Measurements from ENCODE around the gene ZFP28. TPM values are rescaled to one million over a fixed set of nuclear protein-coding genes. Genes with fewer than 3 reads are reported as not detected.

The ZFP28 gene
- total RNA-seq, 3 donors from 2014 or later: 1.6 to 9.6 (median 3.6) TPM

DNA sequence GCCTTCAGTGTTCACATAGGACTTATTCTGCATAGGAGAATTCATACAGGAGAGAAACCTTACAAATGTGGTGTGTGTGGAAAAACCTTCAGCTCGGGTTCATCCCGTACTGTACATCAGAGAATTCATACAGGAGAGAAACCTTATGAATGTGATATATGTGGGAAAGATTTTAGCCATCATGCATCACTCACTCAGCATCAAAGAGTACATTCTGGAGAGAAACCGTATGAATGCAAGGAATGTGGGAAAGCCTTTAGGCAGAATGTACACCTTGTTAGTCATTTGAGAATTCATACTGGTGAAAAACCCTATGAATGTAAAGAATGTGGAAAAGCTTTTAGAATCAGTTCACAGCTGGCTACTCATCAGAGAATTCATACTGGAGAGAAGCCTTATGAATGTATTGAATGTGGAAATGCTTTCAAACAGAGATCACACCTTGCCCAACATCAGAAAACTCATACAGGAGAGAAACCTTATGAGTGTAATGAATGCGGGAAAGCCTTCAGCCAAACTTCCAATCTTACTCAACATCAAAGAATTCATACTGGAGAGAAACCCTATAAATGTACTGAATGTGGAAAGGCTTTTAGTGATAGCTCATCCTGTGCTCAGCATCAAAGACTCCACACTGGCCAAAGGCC, 13.4 kb upstream of the ZFP28 start:
- no peak overlapping the region for H3K4me3 ChIP-seq
- H3K36me3 ChIP-seq (ENCODE audit: low read depth): no peaks in the 10 kb centered on the region
- DNase-seq (no peak), ATAC-seq (no peak)
- H3K4me1 ChIP-seq (ENCODE audit: low read depth): no peaks in the 10 kb centered on the region
- TF ChIP-seq, protein P1, sequence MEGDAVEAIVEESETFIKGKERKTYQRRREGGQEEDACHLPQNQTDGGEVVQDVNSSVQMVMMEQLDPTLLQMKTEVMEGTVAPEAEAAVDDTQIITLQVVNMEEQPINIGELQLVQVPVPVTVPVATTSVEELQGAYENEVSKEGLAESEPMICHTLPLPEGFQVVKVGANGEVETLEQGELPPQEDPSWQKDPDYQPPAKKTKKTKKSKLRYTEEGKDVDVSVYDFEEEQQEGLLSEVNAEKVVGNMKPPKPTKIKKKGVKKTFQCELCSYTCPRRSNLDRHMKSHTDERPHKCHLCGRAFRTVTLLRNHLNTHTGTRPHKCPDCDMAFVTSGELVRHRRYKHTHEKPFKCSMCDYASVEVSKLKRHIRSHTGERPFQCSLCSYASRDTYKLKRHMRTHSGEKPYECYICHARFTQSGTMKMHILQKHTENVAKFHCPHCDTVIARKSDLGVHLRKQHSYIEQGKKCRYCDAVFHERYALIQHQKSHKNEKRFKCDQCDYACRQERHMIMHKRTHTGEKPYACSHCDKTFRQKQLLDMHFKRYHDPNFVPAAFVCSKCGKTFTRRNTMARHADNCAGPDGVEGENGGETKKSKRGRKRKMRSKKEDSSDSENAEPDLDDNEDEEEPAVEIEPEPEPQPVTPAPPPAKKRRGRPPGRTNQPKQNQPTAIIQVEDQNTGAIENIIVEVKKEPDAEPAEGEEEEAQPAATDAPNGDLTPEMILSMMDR (IDR thresholded peaks at IDR 0.05): no peak
- intact Hi-C loops (cut with DNase I, micrococcal nuclease): no loop called here
- peaks cover 98% of the 10 kb centered on the region for H3K9me3 ChIP-seq

- no peak for DNase-seq
- intact Hi-C loops (cut with DNase I, micrococcal nuclease): no loop called here
- H3K4me3 ChIP-seq: no peak overlapping the region
Observed at GRCh38 chr19:56537442-56537841, 1.3 kb upstream of the ZFP28 start.

DNA sequence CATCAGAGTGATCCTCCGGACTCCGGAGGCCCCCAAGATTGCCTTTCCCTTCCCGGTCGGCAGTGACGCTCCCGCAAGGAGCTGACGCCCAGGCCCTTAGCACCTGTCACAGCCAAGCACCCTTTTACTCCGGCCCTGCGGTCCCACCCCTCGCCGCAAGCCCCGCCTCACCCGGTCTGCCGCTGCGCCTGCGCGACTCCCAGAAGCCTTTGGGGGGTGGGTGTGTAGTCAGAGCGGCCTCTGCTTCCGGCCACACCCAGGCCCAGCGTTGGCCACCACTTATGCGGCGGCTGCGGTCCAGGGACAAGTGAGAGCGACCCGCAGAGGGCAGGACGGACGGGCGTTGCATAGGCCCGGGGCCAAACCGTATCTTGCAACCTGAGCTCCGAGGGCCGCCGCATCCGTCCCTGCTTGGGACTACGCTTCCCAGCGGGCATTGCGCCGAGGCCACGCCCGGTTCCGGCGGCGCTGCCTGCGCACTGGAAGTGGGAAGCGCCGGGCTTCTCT, 441 bp upstream of the ZFP28 start:
- intact Hi-C loops (cut with DNase I, micrococcal nuclease): no loop called here
- H3K9me3 ChIP-seq: peaks cover 83% of the 10 kb centered on the region

More at GRCh38 chr19:56537442-56537841, 1.3 kb upstream of the ZFP28 start:
- TF ChIP-seq, protein P1 (IDR thresholded peaks at IDR 0.05): no peak
- Histone ChIP-seq H3K36me3 (ENCODE audit: low read depth) (no peaks in the 10 kb centered on the region), H3K4me1 (ENCODE audit: low read depth) (peaks cover 9% of the 10 kb centered on the region), H3K9me3 (peaks cover 84% of the 10 kb centered on the region)
- no peak for ATAC-seq

DNA sequence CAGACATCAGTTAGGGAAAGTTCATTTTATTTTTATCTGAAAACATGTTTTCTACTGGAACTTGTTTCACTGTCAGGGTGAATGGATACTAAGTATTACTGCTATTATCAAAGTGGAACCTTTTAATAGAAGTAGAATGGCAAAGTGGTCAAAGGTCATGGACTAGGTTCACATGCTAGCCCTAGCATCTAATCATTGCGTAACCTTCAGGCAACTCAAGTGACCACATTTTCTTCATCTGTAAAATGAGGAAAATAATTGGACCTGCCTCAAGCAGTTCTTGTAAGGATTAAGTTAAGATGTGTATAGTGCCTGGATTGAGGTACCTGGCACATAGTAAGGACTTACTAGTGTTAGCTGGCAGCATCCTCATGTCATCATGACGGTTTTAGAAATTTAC, 5.0 kb downstream of the ZFP28 start:
- DNase-seq (no peak), ATAC-seq (no peak)
- H3K4me1 ChIP-seq (ENCODE audit: low read depth): peaks cover 4% of the 10 kb centered on the region
- peaks cover 89% of the 10 kb centered on the region for H3K9me3 ChIP-seq
- TF ChIP-seq, protein P1 (IDR thresholded peaks at IDR 0.05): no peak
- H3K4me3 ChIP-seq: no peak overlapping the region
- intact Hi-C loops (cut with DNase I, micrococcal nuclease): no loop called here
- no peaks in the 10 kb centered on the region for H3K36me3 ChIP-seq (ENCODE audit: low read depth)

More for the DNA sequence above, 441 bp upstream of the ZFP28 start:
- peaks cover 9% of the 10 kb centered on the region for H3K4me1 ChIP-seq (ENCODE audit: low read depth)
- peak overlapping the region; percentile 57 for H3K4me3 ChIP-seq
- TF ChIP-seq, protein P1 (IDR thresholded peaks at IDR 0.05): no peak
- ATAC-seq (peak; percentile 98), DNase-seq (peak; percentile 87 to 92 (median 92))
- H3K36me3 ChIP-seq (ENCODE audit: low read depth): no peaks in the 10 kb centered on the region

DNA sequence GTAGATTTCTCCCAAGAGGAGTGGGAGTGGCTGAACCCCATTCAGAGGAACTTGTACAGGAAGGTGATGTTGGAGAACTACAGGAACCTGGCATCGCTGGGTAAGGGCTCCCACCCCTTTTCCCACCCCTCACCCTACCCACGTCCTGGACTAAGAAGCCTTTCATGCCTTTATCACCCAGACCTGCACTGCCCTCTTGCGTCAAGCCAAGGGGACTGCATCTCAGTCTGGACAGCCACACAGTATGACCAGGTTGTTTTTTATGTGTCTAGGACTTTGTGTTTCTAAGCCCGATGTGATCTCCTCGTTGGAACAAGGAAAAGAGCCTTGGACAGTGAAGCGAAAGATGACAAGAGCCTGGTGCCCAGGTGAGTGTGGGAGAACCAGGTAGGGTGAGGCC, 8.8 kb downstream of the ZFP28 start:
- no peak overlapping the region for H3K4me3 ChIP-seq
- TF ChIP-seq, protein P1 (IDR thresholded peaks at IDR 0.05): no peak
- H3K9me3 ChIP-seq: peaks cover 98% of the 10 kb centered on the region
- intact Hi-C loops (cut with DNase I, micrococcal nuclease): no loop called here
- H3K4me1 ChIP-seq (ENCODE audit: low read depth): no peaks in the 10 kb centered on the region
- ATAC-seq (no peak), DNase-seq (no peak)
- H3K36me3 ChIP-seq (ENCODE audit: low read depth): no peaks in the 10 kb centered on the region

Measured in mucosa of descending colon (tissue), 3 donors.